Muscle layer of colon (tissue), 2 donors: ENCODE data around the gene TMTC3.
A peak's percentile ranks its signal among the peaks of the same experiment; 100 is the strongest.

Experiments
- H3K27ac ChIP-seq: one replicate; pipeline ENCODE4 v1.7.0; 2013; ENCODE audit warnings: low read depth, mild to moderate bottlenecking, low read length, moderate library complexity
- H3K27me3 ChIP-seq, 2 donors: one replicate each; pipeline ENCODE4 v1.7.0; 2013; ENCODE audit warnings: low read length in 2 of 2, mild to moderate bottlenecking in 2 of 2; ENCODE audit not compliant: insufficient read depth in 2 of 2, control insufficient read depth in 1 of 2
- H3K36me3 ChIP-seq: one replicate; pipeline ENCODE4 v1.7.0; 2013; ENCODE audit warnings: mild to moderate bottlenecking, low read length; ENCODE audit not compliant: insufficient read depth
- H3K4me1 ChIP-seq: one replicate; pipeline ENCODE4 v1.7.0; 2013; ENCODE audit warnings: mild to moderate bottlenecking, low read length; ENCODE audit not compliant: insufficient read depth
- H3K4me3 ChIP-seq, 2 donors: one replicate each; pipeline ENCODE4 v1.7.0; 2013; ENCODE audit warnings: low read length in 2 of 2, low read depth in 1 of 2, mild to moderate bottlenecking in 1 of 2, moderate library complexity in 1 of 2
- H3K9ac ChIP-seq: one replicate; pipeline ENCODE4 v1.7.0; 2013; ENCODE audit warnings: low read length
- H3K9me3 ChIP-seq: one replicate; pipeline ENCODE4 v1.7.0; 2013; ENCODE audit warnings: mild to moderate bottlenecking, low read length
- donor health status: abdominal sarcoma.
- donor health status: Adenocarcinoma of cecum.

Gene TMTC3

DNA sequence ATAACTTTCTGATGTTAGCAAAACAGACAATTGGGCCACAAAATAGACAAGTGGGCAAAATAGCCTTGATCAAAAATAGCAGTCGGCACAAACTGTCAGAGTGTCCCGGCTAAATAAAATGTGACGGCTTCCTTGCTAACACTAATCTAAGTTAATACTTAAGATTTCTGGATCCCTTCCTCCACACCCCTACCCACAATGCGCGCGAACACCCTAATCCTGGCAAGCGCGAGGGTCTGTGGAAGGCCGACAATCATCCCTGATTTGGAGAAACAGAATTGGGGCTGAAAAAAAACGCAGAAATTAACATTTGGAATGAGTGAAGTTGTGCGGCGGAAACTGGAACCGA, 708 bp upstream of the TMTC3 start:
- peak overlapping the region; percentile 74 for H3K27ac ChIP-seq
- H3K9ac ChIP-seq: peak overlapping the region; percentile 35
- H3K4me1 ChIP-seq: peaks cover 6% of the 10 kb centered on the region
- no peaks in the 10 kb centered on the region for H3K27me3 ChIP-seq
- no peaks in the 10 kb centered on the region for H3K36me3 ChIP-seq
- no peaks in the 10 kb centered on the region for H3K9me3 ChIP-seq
- H3K4me3 ChIP-seq: peak overlapping the region; percentile 66 to 97

GRCh38 chr12:88142610-88142991, 494 bp downstream of the TMTC3 start:
- peak overlapping the region; percentile 97 for H3K4me3 ChIP-seq
- H3K9ac ChIP-seq: peak overlapping the region; percentile 96
- peaks cover 6% of the 10 kb centered on the region for H3K4me1 ChIP-seq
- H3K36me3 ChIP-seq: no peaks in the 10 kb centered on the region
- H3K9me3 ChIP-seq: no peaks in the 10 kb centered on the region
- no peaks in the 10 kb centered on the region for H3K27me3 ChIP-seq
- H3K27ac ChIP-seq: peak overlapping the region; percentile 88

DNA sequence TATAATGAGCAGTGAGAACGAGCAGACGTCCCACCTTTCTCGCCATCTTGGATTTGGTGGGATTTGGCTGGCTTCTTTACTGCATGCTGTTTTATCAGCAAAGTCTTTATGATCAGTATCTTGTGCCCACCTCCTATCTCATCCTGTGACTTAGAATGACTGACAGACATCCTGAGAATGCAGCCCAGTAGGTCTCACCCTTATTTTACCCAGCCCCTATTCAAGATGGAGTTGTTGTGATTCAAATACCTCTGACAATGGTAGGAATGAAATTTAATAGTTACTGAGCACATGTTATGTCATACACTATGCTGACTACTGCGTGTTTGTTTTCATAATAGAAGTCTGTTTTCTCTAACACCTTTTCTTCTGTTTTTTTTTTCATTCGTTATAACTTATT, 1.9 kb downstream of the TMTC3 start:
- H3K27ac ChIP-seq: no peak overlapping the region
- no peaks in the 10 kb centered on the region for H3K27me3 ChIP-seq
- no peak overlapping the region for H3K4me3 ChIP-seq
- no peaks in the 10 kb centered on the region for H3K9me3 ChIP-seq
- no peaks in the 10 kb centered on the region for H3K36me3 ChIP-seq
- peaks cover 6% of the 10 kb centered on the region for H3K4me1 ChIP-seq
- no peak overlapping the region for H3K9ac ChIP-seq

DNA sequence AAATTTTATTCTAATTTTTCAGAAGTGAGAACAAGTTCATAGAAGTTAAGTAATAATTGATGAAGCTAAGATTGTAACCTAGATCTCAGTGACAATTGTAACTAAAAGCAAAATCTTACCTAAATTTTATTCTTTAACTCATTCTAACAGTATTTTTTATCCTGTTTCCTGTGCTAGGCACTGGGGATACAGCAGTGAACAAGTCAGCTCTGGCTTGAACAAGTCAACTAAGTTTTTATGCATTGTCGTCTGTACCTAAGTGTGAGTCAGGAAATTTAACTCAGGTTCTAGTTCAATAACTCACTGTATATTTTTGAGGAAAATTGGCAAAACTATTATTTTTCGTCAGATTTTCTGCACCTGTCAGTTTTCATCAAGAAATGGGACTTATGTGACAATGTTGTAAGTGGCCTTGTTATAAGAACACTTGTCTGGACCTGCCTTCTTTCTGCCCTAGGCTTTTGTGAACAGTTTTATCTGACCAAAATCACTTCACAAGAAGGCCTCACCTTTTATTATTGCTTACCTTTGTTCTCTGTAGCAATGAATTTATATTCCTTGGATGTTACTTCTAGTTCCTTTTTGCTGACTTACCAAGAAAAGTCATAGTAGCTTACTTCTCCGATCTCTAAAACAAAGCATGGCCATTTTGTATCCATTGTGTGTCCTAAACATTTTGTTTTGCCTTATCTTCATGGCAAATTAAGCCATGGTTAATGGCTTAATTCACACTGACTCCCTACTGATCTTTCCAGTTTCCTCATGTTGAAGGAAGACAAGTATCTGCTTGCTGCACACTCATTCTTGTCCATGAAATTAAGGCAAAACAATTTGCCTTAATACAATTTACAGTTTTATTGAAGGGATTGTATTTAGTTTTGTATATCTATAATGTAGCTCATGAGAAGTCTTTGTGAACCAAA, 2.7 kb downstream of the TMTC3 start:
- no peaks in the 10 kb centered on the region for H3K27me3 ChIP-seq
- no peaks in the 10 kb centered on the region for H3K9me3 ChIP-seq
- no peak overlapping the region for H3K9ac ChIP-seq
- H3K36me3 ChIP-seq: no peaks in the 10 kb centered on the region
- H3K27ac ChIP-seq: no peak overlapping the region
- peaks cover 6% of the 10 kb centered on the region for H3K4me1 ChIP-seq
- no peak overlapping the region for H3K4me3 ChIP-seq

- H3K9me3 ChIP-seq: no peaks in the 10 kb centered on the region
- no peaks in the 10 kb centered on the region for H3K36me3 ChIP-seq
- H3K27me3 ChIP-seq: no peaks in the 10 kb centered on the region
Measured at GRCh38 chr12:88145567-88146505, 3.7 kb downstream of the TMTC3 start.

GRCh38 chr12:88150063-88150462, 8.0 kb downstream of the TMTC3 start:
- Histone ChIP-seq H3K4me1 (peaks cover 7% of the 10 kb centered on the region), H3K9ac (no peak overlapping the region), H3K4me3 (no peak overlapping the region), H3K9me3 (no peaks in the 10 kb centered on the region), H3K27ac (no peak overlapping the region), H3K36me3 (peaks cover 3% of the 10 kb centered on the region), H3K27me3 (no peaks in the 10 kb centered on the region)

More at GRCh38 chr12:88145567-88146505, 3.7 kb downstream of the TMTC3 start:
- Histone ChIP-seq H3K27ac (no peak overlapping the region), H3K9ac (no peak overlapping the region), H3K4me3 (no peak overlapping the region), H3K4me1 (peaks cover 6% of the 10 kb centered on the region)

DNA sequence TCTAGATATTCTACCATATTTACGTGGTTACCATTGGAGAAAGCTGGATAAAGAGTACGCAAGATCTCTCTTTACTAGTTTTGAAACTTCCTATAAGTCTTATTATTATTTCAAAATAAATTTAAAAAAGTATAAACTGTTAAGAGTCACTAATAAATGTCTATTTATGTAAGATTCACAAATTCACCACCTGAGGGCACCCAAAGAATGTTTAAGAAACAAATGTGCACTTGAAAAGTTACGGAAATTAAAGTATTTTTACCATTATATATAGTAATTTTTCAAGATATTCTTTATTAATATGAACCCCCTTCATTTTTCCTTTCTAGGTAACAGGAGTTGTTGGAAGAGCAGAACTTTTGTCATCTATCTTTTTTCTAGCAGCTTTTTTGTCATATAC, 11.9 kb downstream of the TMTC3 start:
- Histone ChIP-seq H3K9me3 (no peaks in the 10 kb centered on the region), H3K27me3 (no peaks in the 10 kb centered on the region), H3K4me3 (no peak overlapping the region), H3K4me1 (peaks cover 12% of the 10 kb centered on the region), H3K9ac (no peak overlapping the region), H3K36me3 (peaks cover 4% of the 10 kb centered on the region), H3K27ac (no peak overlapping the region)

GRCh38 chr12:88156075-88156654, 14.1 kb downstream of the TMTC3 start:
- Histone ChIP-seq H3K27ac (no peak overlapping the region), H3K4me1 (peaks cover 12% of the 10 kb centered on the region), H3K9me3 (no peaks in the 10 kb centered on the region), H3K36me3 (peaks cover 4% of the 10 kb centered on the region), H3K9ac (no peak overlapping the region), H3K27me3 (no peaks in the 10 kb centered on the region), H3K4me3 (no peak overlapping the region)

- Histone ChIP-seq H3K4me1 (no peaks in the 10 kb centered on the region), H3K4me3 (no peak overlapping the region), H3K9ac (no peak overlapping the region), H3K27me3 (no peaks in the 10 kb centered on the region), H3K36me3 (peaks cover 34% of the 10 kb centered on the region), H3K27ac (no peak overlapping the region), H3K9me3 (no peaks in the 10 kb centered on the region)
Measured at GRCh38 chr12:88163371-88163770, 21.3 kb downstream of the TMTC3 start.

GRCh38 chr12:88166179-88166578, 24.1 kb downstream of the TMTC3 start:
- Histone ChIP-seq H3K27me3 (no peaks in the 10 kb centered on the region), H3K9ac (no peak overlapping the region), H3K36me3 (peaks cover 37% of the 10 kb centered on the region), H3K4me3 (no peak overlapping the region), H3K4me1 (no peaks in the 10 kb centered on the region), H3K9me3 (no peaks in the 10 kb centered on the region), H3K27ac (no peak overlapping the region)

- Histone ChIP-seq H3K9me3 (no peaks in the 10 kb centered on the region), H3K27ac (no peak overlapping the region), H3K27me3 (no peaks in the 10 kb centered on the region), H3K36me3 (peaks cover 37% of the 10 kb centered on the region), H3K4me3 (no peak overlapping the region), H3K9ac (no peak overlapping the region), H3K4me1 (no peaks in the 10 kb centered on the region)
Measured at GRCh38 chr12:88167384-88167783, 25.3 kb downstream of the TMTC3 start.
